GM12878 (cell line): ENCODE measurements around the gene UBAC2.

Experiments used
- BHLHE40 ChIP-seq, 2 experiments: fragments of 450-650 bp in 1 of 2; IDR thresholded peaks; 2 replicates each; pipeline ENCODE4 v1.6.1; 2011 to 2017; ENCODE audit warnings: low read depth in 2 of 2, borderline replicate concordance in 1 of 2, improper control_type of control experiment in 1 of 2, low read length in 1 of 2, mild to moderate bottlenecking in 1 of 2
- CTCF ChIP-seq, 3 experiments: IDR thresholded peaks in 2 of 3; conservative IDR thresholded peaks in 1 of 3; 2 replicates each; pipeline ENCODE4 v1.5.1; 2011; ENCODE audit warnings: low read depth in 3 of 3, low read length in 3 of 3, mild to moderate bottlenecking in 3 of 3, control low read depth in 2 of 3, moderate library complexity in 2 of 3, inconsistent platforms in 1 of 3, mixed read lengths in 1 of 3; ENCODE audit not compliant: control insufficient read depth in 2 of 3, insufficient read depth in 1 of 3; ENCODE audit errors: extremely low read depth in 1 of 3
- EZH2 ChIP-seq: IDR thresholded peaks from 2 replicates; pipeline ENCODE4 v1.6.1; 2012; ENCODE audit warnings: low read depth, mild to moderate bottlenecking, control low read depth, inconsistent platforms, low read length, borderline replicate concordance; ENCODE audit not compliant: control insufficient read depth
- YY1 ChIP-seq: IDR thresholded peaks from 2 replicates; pipeline ENCODE4 v1.6.1; 2011; ENCODE audit warnings: low read depth, mild to moderate bottlenecking, low read length
- ZZZ3 ChIP-seq: IDR thresholded peaks from 2 replicates; pipeline ENCODE4 v1.6.1; 2011; ENCODE audit warnings: low read depth; ENCODE audit not compliant: control insufficient read depth, insufficient read length

- TF ChIP-seq BHLHE40 (IDR thresholded peaks at IDR 0.05; ENCODE audit: borderline replicate concordance in 1 of 2, low read depth in 2 of 2, low read length in 1 of 2) (no peak), YY1 (no peak), EZH2 (no peak), ZZZ3 (no peak), CTCF (IDR thresholded peaks at IDR 0.05 in 2 of 3, conservative IDR thresholded peaks at IDR 0.05 in 1 of 3; ENCODE audit: control insufficient read depth in 2 of 3, extremely low read depth in 1 of 3, insufficient read depth in 1 of 3, low read depth in 3 of 3, low read length in 3 of 3) (no peak)
These were observed 24.4 kb downstream of the UBAC2 start for GRCh38 chr13:99225078-99225477.
